GM12891 (cell line): ENCODE results near the gene TTC28.

Source experiments
- POLR2A ChIP-seq: IDR thresholded peaks from 2 replicates; pipeline ENCODE4 v1.6.1; 2011; ENCODE audit warnings: low read depth, low read length, control low read depth
- POLR2AphosphoS5 ChIP-seq: IDR thresholded peaks from 2 replicates; pipeline ENCODE4 v1.6.1; 2011; ENCODE audit warnings: low read depth, low read length, control low read depth
- POU2F2 ChIP-seq: IDR thresholded peaks from 2 replicates; pipeline ENCODE4 v1.6.1; 2011; ENCODE audit warnings: low read depth, mild to moderate bottlenecking, control low read depth, low read length, moderate library complexity
- SPI1 ChIP-seq: IDR thresholded peaks from 2 replicates; pipeline ENCODE4 v1.6.1; 2011; ENCODE audit warnings: low read depth, low read length, control low read depth
- TAF1 ChIP-seq: IDR thresholded peaks from 2 replicates; pipeline ENCODE4 v1.6.1; 2011; ENCODE audit warnings: low read depth, low read length, control low read depth

GRCh38 chr22:28023774-28024173, 655.9 kb downstream of the TTC28 start:
- TF ChIP-seq POLR2A (no peak), TAF1 (no peak), POLR2AphosphoS5 (no peak), POU2F2 (no peak), SPI1 (no peak)
